RWPE2 (cell line): ENCODE results near the gene LRRC7.

Source experiments
- ATAC-seq: fragments of 200-7000 bp; cut with Tn5 transposase; 3 replicates; pipeline ENCODE4 v1.9.1; 2021; ENCODE audit warnings: low read depth
- DNase-seq: peaks from one replicate; pipeline ENCODE4 v3.0.0-alpha.2; 2020; ENCODE audit warnings: low spot score
- H3K27ac ChIP-seq: fragments of 450-650 bp; 2 replicates; pipeline ENCODE4 v1.5.1; 2017; ENCODE audit warnings: mild to moderate bottlenecking; ENCODE audit not compliant: poor library complexity, severe bottlenecking
- H3K27me3 ChIP-seq: fragments of 250-450 bp; sonication (Bioruptor Pico); 2 replicates; pipeline ENCODE4 v1.5.1; 2021; ENCODE audit warnings: mild to moderate bottlenecking, moderate library complexity; ENCODE audit not compliant: insufficient read depth, poor library complexity, severe bottlenecking
- H3K36me3 ChIP-seq: fragments of 250-450 bp; sonication (Bioruptor Pico); 2 replicates; pipeline ENCODE4 v1.5.1; 2020; ENCODE audit warnings: low read depth, mild to moderate bottlenecking, moderate library complexity
- H3K4me1 ChIP-seq: fragments of 250-450 bp; sonication (Bioruptor Pico); 2 replicates; pipeline ENCODE4 v1.5.1; 2021; ENCODE audit warnings: mild to moderate bottlenecking, moderate library complexity; ENCODE audit not compliant: insufficient read depth, poor library complexity, severe bottlenecking
- H3K4me3 ChIP-seq: fragments of 250-450 bp; sonication (Bioruptor Pico); 2 replicates; pipeline ENCODE4 v1.5.1; 2021; ENCODE audit warnings: mild to moderate bottlenecking, moderate library complexity; ENCODE audit not compliant: severe bottlenecking
- H3K9me3 ChIP-seq: fragments of 250-450 bp; sonication (Bioruptor Pico); 2 replicates; pipeline ENCODE4 v1.5.1; 2021; ENCODE audit warnings: mild to moderate bottlenecking, moderate library complexity; ENCODE audit not compliant: severe bottlenecking
- TF ChIP-seq, protein P1 (sequence below): fragments of 450-650 bp; IDR thresholded peaks from one replicate; pipeline ENCODE4 v1.5.1; 2017; ENCODE audit warnings: mild to moderate bottlenecking, moderate library complexity; ENCODE audit not compliant: poor library complexity, severe bottlenecking

The LRRC7 gene

DNA sequence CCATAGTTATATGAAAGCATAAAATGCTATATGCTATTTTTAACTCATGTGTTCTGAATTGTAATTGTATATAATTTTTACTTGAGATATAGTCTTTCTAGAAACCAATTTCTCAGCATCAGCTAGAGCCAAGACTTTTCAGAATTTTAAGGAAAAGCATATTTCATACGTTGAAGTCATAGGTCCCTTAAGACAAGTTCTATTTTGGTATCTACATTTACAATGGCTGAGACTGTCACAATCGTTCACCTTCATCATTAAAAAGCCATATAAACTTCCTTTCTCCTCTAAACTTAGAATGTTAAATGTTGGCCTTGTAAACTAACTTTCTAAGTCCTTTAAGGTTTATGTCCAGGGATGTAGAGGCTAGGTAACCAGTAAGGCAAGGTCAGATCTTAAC lies 533.5 kb downstream of the LRRC7 start:
- H3K4me1 ChIP-seq, result no peaks in the 10 kb centered on the region
- TF ChIP-seq, protein P1, sequence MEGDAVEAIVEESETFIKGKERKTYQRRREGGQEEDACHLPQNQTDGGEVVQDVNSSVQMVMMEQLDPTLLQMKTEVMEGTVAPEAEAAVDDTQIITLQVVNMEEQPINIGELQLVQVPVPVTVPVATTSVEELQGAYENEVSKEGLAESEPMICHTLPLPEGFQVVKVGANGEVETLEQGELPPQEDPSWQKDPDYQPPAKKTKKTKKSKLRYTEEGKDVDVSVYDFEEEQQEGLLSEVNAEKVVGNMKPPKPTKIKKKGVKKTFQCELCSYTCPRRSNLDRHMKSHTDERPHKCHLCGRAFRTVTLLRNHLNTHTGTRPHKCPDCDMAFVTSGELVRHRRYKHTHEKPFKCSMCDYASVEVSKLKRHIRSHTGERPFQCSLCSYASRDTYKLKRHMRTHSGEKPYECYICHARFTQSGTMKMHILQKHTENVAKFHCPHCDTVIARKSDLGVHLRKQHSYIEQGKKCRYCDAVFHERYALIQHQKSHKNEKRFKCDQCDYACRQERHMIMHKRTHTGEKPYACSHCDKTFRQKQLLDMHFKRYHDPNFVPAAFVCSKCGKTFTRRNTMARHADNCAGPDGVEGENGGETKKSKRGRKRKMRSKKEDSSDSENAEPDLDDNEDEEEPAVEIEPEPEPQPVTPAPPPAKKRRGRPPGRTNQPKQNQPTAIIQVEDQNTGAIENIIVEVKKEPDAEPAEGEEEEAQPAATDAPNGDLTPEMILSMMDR, result no peak
- H3K36me3 ChIP-seq, result no peaks in the 10 kb centered on the region
- no peak overlapping the region for H3K27ac ChIP-seq
- ATAC-seq, result no peak
- H3K9me3 ChIP-seq, result no peaks in the 10 kb centered on the region
- H3K27me3 ChIP-seq, result peaks cover 4% of the 10 kb centered on the region
- H3K4me3 ChIP-seq, result no peak overlapping the region
- DNase-seq, result no peak

DNA sequence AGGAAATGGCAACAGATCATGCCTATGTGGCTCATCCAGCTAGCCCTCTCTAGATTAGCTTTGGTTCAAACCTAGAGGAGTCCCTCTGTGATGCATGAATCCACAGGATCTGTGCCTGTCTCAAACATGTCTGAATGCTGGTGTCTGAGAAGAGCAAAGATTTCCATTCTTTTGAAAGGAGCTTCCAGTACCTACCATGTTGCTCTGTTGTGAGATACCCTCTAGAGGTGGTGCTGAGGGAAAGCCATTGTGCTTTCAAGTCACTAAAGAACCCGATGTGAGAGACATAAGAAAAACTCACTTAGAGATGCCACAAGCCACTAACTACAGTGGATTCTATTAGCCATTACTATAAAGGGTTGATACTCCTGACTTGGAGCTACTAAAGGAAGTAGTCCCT lies 534.1 kb downstream of the LRRC7 start:
- H3K9me3 ChIP-seq, result no peaks in the 10 kb centered on the region
- TF ChIP-seq, protein P1, result no peak
- no peak overlapping the region for H3K27ac ChIP-seq
- no peak for DNase-seq
- no peak overlapping the region for H3K4me3 ChIP-seq
- no peaks in the 10 kb centered on the region for H3K36me3 ChIP-seq
- peak; percentile 23; the same call in 1 of the 3 replicates for ATAC-seq
- H3K4me1 ChIP-seq, result no peaks in the 10 kb centered on the region
- H3K27me3 ChIP-seq, result peaks cover 4% of the 10 kb centered on the region

DNA sequence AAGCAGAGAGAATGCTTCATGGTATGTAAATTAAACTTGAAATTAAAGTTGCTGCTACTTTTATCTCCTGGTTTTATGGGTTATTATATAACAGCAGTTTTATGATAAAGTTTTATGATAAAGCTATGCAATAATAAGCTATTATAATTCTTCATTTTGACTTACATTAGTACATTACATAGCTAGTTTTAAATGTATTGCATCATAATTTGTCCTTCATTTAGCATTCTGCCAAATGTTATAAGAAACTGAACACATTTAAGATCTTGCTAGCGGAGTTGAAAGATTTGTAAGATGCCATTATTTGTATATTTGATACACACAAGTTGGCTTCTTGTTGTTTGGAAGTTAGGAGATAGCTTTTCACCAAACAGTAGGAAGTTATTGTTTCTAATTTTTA lies 536.0 kb downstream of the LRRC7 start:
- H3K4me3 ChIP-seq, result no peak overlapping the region
- no peak for ATAC-seq
- no peaks in the 10 kb centered on the region for H3K4me1 ChIP-seq
- no peak overlapping the region for H3K27ac ChIP-seq
- TF ChIP-seq, protein P1, result no peak
- no peak for DNase-seq
- no peaks in the 10 kb centered on the region for H3K36me3 ChIP-seq
- H3K27me3 ChIP-seq, result peaks cover 4% of the 10 kb centered on the region
- H3K9me3 ChIP-seq, result no peaks in the 10 kb centered on the region

DNA sequence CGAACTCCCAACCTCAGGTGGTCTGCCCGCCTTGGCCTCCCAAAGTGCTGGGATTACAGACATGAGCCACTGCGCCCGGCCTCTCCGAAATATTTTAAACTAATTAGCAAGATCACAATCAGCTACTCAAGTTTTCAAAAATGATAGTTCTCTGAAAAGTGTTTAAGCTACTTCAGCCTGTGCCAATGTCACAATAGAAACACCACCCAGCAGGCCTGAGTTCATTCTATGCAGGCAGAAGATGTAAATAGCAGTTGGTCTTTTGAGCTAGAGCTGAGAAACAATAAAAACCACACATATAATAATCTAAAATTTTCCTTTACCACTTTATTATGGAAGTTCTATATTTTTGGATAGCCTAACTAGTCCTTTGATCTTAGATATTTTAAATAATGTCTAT lies 541.5 kb downstream of the LRRC7 start:
- no peak for DNase-seq
- TF ChIP-seq, protein P1, result no peak
- no peaks in the 10 kb centered on the region for H3K4me1 ChIP-seq
- H3K36me3 ChIP-seq, result no peaks in the 10 kb centered on the region
- no peaks in the 10 kb centered on the region for H3K27me3 ChIP-seq
- no peak for ATAC-seq
- no peak overlapping the region for H3K4me3 ChIP-seq
- H3K9me3 ChIP-seq, result no peaks in the 10 kb centered on the region
- H3K27ac ChIP-seq, result no peak overlapping the region

DNA sequence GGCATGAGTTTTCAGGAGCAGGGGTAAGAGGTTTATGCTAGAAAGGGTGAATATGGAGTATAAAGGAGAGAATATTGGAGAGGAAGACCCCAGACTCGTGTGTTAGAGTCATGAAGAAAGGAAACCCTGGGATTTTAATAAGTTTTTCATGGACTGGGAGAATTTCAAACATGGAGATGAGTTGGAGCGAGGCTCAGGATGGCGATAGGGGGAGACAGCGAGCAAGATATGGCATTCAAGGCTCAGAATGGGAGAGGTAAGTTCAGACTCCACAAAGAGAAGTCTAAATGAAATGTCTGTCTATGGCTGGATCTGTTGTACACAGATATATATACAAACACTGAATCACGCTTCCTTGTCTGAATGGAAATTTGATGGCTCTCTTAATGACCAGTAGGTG lies 545.1 kb downstream of the LRRC7 start:
- H3K4me1 ChIP-seq, result no peaks in the 10 kb centered on the region
- TF ChIP-seq, protein P1, result no peak
- H3K27me3 ChIP-seq, result no peaks in the 10 kb centered on the region
- ATAC-seq (no peak), DNase-seq (no peak)
- no peak overlapping the region for H3K27ac ChIP-seq
- no peak overlapping the region for H3K4me3 ChIP-seq
- no peaks in the 10 kb centered on the region for H3K36me3 ChIP-seq
- no peaks in the 10 kb centered on the region for H3K9me3 ChIP-seq
